GM21723 (cell line): ENCODE measurements around the gene LTB4R.
"Not testable (repeated sequence)": the region's sequence is repeated elsewhere in the genome, so short reads cannot be mapped to it uniquely, and the experiment has no call there.

Experiments
- ATAC-seq: cut with Tn5 transposase; IDR thresholded peaks from one replicate; pipeline ENCODE4 v1.9.1; 2021; ENCODE audit warnings: mild to moderate bottlenecking, moderate library complexity; ENCODE audit not compliant: unreplicated experiment

LTB4R gene

DNA sequence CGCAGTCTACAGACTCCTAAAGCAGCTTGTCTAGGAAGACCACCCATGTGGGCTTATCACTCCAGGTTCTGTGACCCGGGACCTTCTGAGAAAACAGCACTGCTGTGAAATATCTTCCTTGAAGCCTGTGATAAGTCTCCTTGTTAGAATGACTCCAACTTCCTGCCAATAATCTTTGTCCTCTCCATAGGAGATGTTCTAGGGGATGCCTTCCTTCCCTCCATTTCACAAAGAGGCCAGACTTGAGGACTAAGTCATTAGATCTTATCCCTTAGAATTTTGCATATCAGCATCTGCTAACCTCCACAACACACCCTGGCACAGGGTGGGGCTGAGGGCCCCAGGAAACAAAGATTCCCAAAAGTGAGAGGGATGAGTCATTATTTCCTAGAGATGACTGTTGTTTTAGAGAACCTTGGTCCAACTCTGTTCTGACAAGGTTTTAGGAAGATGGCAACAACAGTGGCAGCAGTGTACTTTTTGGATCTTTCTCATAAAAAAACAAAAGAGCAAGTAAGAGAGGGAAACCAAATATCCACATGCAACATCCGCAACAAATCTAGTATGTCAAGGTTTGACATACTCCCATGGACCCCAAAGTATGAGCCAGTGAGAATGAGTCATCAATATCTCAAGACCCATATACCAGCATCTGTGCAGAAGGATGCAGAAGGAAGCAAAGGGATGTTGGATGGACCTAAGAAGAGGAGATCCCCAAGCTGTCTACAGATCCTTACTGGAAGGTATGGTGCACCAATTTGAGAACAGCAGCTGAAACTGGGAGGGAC lies 6.0 kb downstream of the LTB4R start:
- no peak for ATAC-seq

GRCh38 chr14:24321212-24321975 lies 10.1 kb downstream of the LTB4R start:
- ATAC-seq = no peak

GRCh38 chr14:24322672-24323071 lies 11.4 kb downstream of the LTB4R start:
- ATAC-seq = no peak

DNA sequence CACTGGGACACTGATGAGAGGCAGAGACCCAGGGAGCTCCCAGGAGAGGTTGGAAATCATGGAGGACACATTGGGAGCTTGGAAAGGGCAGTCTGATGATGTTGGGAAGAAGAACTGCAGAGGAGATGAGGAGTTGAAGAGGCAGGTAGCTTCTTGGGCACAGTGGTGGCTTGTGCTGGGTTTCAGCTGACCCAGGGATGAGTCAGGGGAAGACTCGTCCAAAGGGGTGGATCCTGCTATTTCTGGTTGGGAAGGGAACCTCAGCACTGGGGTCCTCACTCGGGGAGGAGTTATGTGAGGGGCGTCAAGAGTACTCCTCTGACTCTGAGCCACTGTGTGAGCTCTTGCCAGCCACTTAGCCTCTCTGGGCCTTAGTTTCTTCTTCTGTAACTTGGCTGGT lies 12.0 kb downstream of the LTB4R start:
- ATAC-seq = no peak

- ATAC-seq = no peak
These were observed 12.7 kb downstream of the LTB4R start for GRCh38 chr14:24324024-24324423.

DNA sequence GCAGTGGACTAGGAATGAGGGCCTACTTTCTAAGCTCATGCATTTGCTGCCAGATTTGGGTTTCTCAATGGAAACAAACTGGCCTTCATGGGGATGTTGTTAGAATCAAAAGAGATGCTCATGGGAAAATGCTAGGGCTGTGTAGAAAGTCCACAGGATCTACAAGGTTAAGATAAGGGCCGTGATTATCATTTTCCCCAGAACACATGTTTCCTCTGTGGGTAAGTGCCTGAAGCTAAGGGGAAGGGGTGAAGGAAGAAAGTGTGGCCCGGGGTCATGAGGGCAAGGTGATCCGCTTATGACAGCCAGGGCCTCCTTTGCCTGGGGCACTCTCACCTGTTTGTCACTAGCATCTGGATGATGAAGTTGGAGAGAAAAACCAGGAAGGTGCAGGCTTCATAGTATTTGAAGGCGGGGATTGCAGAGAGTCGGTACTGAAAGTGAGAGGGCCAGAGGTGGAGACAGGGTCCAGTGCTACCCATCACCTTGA lies 13.8 kb downstream of the LTB4R start:
- ATAC-seq = no peak

DNA sequence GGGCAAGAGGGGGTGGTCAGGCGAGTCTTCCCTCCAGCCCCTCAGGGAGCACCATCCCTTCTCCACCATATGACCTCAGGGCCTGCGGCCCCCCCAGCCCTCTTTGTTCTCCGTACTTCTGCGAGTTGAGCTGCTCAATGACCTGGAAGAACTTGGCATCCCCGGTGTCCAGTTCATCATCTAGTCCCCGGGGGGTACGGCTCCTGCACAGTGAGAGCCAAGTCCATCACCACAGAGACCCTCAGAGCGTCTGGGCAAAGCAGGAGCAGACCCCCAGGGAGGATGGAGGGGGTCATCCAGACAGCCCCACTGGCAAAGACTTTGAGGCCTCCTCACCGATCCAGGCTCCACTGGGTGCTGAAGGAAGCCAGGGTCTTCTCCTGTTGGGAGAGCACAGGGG lies 14.7 kb downstream of the LTB4R start:
- no peak for ATAC-seq

- ATAC-seq = no peak
These were observed 16.0 kb downstream of the LTB4R start for GRCh38 chr14:24327303-24327702.

- not testable (repeated sequence) for ATAC-seq
These were observed 16.6 kb downstream of the LTB4R start for GRCh38 chr14:24327914-24328313.

DNA sequence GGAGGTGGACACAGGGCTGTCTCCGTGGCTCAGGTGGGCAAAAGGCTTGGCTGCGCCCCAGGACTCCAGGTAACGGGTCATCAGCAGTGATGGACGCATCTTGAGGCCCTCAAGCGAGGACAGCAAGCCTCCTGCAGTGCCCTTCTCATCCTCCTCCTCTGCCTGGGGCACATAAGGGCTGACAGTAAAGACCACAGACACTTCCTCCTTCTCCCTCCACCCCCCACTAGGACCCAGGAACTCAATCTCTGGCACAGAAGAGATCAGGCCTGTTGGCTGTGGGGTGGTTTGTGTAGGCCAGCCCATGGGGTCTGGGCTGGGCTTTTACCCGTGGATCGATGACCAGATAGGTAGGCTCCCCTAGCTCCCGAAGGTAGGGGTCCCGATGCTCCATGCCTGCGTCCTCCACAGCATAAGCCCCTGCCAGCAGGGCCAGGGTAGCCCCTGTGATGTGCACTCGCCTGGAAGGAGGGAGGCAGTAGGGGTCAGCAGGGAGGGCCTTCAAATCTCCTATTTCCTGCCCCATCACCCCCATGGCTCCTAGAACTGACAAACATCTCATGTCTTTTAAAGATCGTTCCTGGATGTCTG lies 17.9 kb downstream of the LTB4R start:
- no peak for ATAC-seq

DNA sequence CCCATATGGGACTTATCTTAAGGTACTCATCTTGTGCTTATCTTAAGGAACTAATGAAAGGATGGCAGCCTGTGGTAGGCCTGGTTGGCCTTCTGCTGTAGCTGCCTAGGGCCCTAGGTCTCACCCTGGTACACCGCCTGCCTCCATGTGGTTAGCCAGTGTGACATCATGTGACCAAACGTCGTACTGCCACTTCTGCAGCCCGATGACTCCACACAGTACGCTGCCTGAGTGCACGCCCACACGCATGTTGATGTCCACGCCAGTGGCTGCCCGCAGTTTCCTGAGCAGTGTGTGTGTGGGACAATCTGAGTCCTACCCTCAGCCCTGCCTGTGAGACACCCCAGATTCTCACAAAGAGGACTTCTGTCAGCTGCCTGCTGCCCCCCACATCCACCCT lies 18.4 kb downstream of the LTB4R start:
- no peak for ATAC-seq

DNA sequence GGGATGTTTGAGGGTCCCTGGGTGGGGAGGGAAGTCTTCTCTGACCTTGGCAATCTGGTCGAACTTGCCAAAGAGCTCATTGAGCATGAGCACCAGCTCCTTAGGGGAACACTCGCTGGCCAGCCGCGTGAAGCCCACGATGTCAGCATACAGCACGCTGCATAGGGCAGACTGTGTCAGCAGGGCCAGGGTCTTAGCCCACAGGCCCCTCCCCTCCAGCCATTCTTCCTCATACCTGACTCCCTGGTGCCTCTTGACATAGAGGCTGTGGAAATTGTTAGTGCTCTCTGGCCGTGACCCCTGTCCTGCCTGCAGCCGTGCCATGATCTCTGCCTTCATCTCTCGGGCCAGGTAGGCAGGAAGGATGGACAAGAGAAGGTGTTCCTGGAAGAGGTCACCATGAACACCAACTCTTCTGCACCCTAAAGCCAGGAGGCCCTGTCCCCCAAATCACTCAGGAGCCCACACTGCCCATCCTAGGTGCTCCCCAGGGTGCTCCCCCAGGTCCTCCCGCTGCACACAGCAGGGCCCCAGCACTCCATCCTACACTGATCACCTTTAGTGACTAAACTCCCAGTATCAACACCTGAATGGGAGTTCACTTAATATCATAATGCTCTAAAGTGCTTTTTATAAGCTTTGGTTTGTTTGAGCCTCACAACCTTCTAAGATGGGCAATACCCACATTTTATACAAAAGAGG lies 19.8 kb downstream of the LTB4R start:
- ATAC-seq = no peak

DNA sequence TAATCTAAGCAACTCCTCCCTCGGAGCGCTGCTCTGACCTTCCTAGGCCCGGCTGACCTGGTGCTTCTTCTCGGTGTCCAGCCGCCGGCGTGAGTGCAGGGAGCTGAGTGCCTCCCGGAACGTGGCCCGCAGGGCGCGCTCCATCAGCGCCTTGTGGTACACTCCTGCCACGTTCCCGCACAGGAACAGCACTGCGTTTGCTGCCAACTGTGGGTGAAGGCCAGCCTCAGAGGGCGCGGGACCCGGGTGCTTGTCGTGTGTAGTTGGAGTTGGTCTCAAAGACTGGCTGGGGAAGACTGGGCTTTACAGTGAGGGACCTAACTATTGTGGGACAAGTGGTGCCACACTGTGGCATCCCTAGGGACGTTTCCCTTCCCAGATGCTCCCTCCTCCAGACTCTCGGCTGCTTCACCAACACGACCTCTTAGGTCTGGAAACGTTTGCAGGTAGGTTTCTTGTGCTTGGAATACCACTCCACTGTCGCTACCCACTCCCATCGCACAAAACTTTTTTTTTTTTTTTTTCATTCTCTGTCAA lies 20.5 kb downstream of the LTB4R start:
- ATAC-seq = no peak

GRCh38 chr14:24332268-24332993 lies 21.1 kb downstream of the LTB4R start:
- ATAC-seq = peak; percentile 80

- no peak for ATAC-seq
These were observed 23.4 kb downstream of the LTB4R start, which contains the start of gene ADCY4 for GRCh38 chr14:24334431-24335291. TSS of gene ADCY4 (minus strand) at chr14:24335071. CDS start at chr14:24334652, 419 bp downstream.

DNA sequence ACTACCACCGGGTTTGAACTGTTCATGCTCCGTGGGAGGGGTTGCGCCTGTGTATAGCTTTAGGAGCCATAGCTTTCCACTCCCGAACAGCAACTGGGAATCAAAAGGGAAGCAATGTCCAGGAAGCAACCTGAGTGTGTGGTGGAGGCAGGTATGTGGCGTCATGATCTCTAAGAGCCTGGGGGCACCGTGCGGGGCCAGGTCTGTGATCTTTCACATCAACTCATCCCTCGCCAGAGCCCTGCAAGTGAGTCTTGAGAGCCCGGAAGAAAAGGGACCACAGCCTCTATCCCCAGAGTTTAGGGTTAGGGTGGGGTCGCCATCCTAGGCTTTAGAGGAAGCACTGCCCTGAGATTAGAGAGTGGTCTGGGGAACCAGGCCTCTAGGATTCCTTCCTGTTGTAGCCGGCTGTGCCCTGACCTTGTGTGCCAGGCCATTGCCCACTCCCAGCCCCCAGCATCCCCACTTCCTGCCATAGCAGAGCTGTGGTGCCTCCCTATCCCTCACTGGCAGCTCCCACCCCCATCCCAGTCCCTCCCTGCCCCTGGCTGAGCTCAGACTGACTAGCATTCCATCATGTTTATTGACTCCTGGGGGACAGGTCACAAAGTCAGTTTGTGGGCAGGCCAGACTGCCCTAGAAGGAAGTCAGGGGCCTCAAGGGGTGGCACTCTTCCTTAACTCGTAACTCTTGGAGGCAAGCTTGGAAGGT lies 24.3 kb downstream of the LTB4R start:
- no peak for ATAC-seq

- ATAC-seq = no peak
These were observed 26.0 kb downstream of the LTB4R start for GRCh38 chr14:24337144-24337823.

- ATAC-seq = no peak
These were observed 26.5 kb downstream of the LTB4R start for GRCh38 chr14:24337824-24338175.
